ENCODE measurements around the gene FUZ. TPM values are rescaled to one million over a fixed set of nuclear protein-coding genes. Genes with fewer than 3 reads are reported as not detected.

The FUZ gene
- total and polyA plus RNA-seq, 2 of the 8 experiments (the other 6 are each of a cell fraction or from before 2014, with no cell fraction given), result 28.4 to 33.9 TPM

GRCh38 chr19:49800771-49801170, 12.3 kb downstream of the FUZ start:
- H3K14ac ChIP-seq (ENCODE audit: insufficient read length), result no peak overlapping the region
- peaks cover 4 to 37% (median 22%) of the 10 kb centered on the region in 4 experiments for H3K36me3 ChIP-seq (ENCODE audit: control insufficient read depth in 2 of 4, insufficient read depth in 4 of 4, low read length in 3 of 4)
- no peak overlapping the region for H4K8ac ChIP-seq (ENCODE audit: extremely low read depth, insufficient read depth, low read length)
- no peak overlapping the region for H3K56ac ChIP-seq (replicated peaks; ENCODE audit: insufficient read length, low read depth, low read length)
- peaks cover 2% of the 10 kb centered on the region; the same call in 1 of the 2 replicates for H3K23me2 ChIP-seq (ENCODE audit: low read depth, low read length)
- H4K5ac ChIP-seq (ENCODE audit: insufficient read length, low read depth, low read length), result no peak overlapping the region
- FAIRE-seq, result no peak
- peaks cover 2% of the 10 kb centered on the region; the same call in 1 of the 2 replicates for H3K79me1 ChIP-seq (ENCODE audit: low read depth, low read length)
- peaks cover 1 to 11% of the 10 kb centered on the region in 2 experiments for H4K20me1 ChIP-seq (replicated peaks in 1 of 2; ENCODE audit: control insufficient read depth in 1 of 2, insufficient read depth in 2 of 2, low read length in 2 of 2)
- no peak overlapping the region for H2BK20ac ChIP-seq (ENCODE audit: low read length)
- no peak overlapping the region for H2BK15ac ChIP-seq (ENCODE audit: low read length)
- POLR2A ChIA-PET (ENCODE audit: partially characterized antibody), result interaction anchor here (0.5 to 2.6 kb wide), 6 partner anchors 10 to 1532 kb away, joined by 3 to 11 read pairs (median 4); partner anchors contain the start of genes ADM5 and FUZ
- no peak overlapping the region for H3K4ac ChIP-seq (replicated peaks; ENCODE audit: insufficient read length, low read depth, low read length)
- no peak overlapping the region for H2AK5ac ChIP-seq (ENCODE audit: low read depth, low read length)
- WGBS, 2 experiments (ENCODE audit: extremely low coverage in 1 of 2, insufficient coverage in 1 of 2, insufficient read length in 1 of 2, insufficient replicate concordance in 2 of 2, low coverage in 1 of 2, low lambda C conversion rate in 2 of 2, missing lambda C conversion rate in 1 of 2), result 95% methylated on average over 10 of the region's 10 CpGs; no CpG with 5 or more reads in 1 of the 2 experiments
- DNase-seq (ENCODE audit: low read depth in 1 of 2, low spot score in 2 of 2), result no peak
- H2BK12ac ChIP-seq (ENCODE audit: low read depth, low read length), result no peak overlapping the region
- H2AFZ ChIP-seq (ENCODE audit: low read length), result no peak overlapping the region
- H3K27me3 ChIP-seq (replicated peaks in 1 of 4; ENCODE audit: control insufficient read depth in 3 of 4, extremely low read depth in 1 of 4, insufficient read depth in 3 of 4, low read length in 3 of 4), result no peaks in the 10 kb centered on the region
- CTCF ChIA-PET (ENCODE audit: partially characterized antibody), result interaction anchor here (0.8 to 2.3 kb wide), 12 partner anchors 10 to 98 kb away, joined by 3 to 12 read pairs (median 4); no protein-coding TSS in a partner anchor
- H4K91ac ChIP-seq (replicated peaks; ENCODE audit: insufficient read length, low read length), result no peak overlapping the region
- no peak overlapping the region for H3K18ac ChIP-seq (ENCODE audit: extremely low read depth, low read length)
- H3K27ac ChIP-seq (ENCODE audit: low read depth, low read length), result no peak overlapping the region
- H3K9ac ChIP-seq (replicated peaks in 1 of 4; ENCODE audit: extremely low read depth in 1 of 4, low read depth in 3 of 4, low read length in 3 of 4), result no peak overlapping the region
- no peak for TF ChIP-seq TCF12 (IDR thresholded peaks at IDR 0.05; ENCODE audit: low read depth, low read length)
- H3K4me1 ChIP-seq (replicated peaks in 1 of 4; ENCODE audit: control insufficient read depth in 3 of 4, insufficient read depth in 4 of 4, low read length in 3 of 4), result peaks cover 4 to 16% (median 6%) of the 10 kb centered on the region in 4 experiments
- no peaks in the 10 kb centered on the region for H3K9me3 ChIP-seq (ENCODE audit: insufficient read depth in 2 of 2, low read depth in 1 of 2, low read length in 1 of 2)
- no peak overlapping the region for H3K4me2 ChIP-seq (ENCODE audit: insufficient read depth in 1 of 2, low read depth in 2 of 2, low read length in 2 of 2)
- no peak overlapping the region for H3K23ac ChIP-seq (ENCODE audit: insufficient read length)
- H3K79me2 ChIP-seq (ENCODE audit: control insufficient read depth in 1 of 2, insufficient read depth in 2 of 2, low read length in 2 of 2), result no peaks in the 10 kb centered on the region
- no peak overlapping the region for H3K4me3 ChIP-seq (ENCODE audit: extremely low read depth in 1 of 4, insufficient read depth in 2 of 4, low read depth in 3 of 4, low read length in 4 of 4)
- H2BK120ac ChIP-seq (replicated peaks; ENCODE audit: low read depth, low read length), result no peak overlapping the region
- H2BK5ac ChIP-seq (ENCODE audit: low read depth, low read length), result no peak overlapping the region

All from H1 (cell line).